NCI-H1417 treated with DMSO at 0.1 percent for 48 hours (cell line): ENCODE results near the gene RET.

Experiments
- DNase-seq: peaks from one replicate; lab custom pipeline; 2025; lab: John Stamatoyannopoulos, UW

The RET gene

DNA sequence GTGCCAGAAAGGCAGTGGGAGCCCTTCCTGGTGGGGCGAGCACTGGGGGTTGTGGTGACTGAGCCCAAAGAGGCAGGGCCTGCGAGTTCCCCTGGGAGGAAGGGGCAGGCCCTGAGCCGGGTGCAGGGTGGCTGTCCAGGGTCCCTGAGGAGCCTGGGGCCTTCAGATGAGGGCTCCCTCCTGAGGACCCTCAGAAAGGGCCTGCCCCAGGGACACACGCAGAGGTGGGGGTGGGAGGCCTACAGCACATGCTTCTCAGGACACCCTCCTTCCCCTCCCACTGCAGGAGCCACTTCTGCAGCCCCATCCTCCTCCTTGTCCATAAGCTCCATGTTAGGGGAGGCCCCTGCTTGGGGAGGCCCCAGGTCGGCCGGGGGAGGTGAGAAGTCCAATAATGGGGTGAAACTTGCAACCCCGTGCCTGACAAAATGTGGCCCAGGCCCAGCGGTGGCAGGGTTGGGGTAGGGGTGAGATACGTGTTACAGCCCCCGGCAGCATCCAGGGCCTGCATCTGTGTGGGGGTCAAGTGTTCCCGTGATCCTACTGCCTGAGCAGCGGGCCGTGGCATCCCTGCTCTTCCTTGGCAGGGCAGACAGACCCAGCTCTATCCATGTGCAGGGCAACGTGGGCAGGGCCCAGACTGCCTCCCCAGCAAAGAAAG is 31.8 kb upstream of the RET start:
- DNase-seq: no peak

DNA sequence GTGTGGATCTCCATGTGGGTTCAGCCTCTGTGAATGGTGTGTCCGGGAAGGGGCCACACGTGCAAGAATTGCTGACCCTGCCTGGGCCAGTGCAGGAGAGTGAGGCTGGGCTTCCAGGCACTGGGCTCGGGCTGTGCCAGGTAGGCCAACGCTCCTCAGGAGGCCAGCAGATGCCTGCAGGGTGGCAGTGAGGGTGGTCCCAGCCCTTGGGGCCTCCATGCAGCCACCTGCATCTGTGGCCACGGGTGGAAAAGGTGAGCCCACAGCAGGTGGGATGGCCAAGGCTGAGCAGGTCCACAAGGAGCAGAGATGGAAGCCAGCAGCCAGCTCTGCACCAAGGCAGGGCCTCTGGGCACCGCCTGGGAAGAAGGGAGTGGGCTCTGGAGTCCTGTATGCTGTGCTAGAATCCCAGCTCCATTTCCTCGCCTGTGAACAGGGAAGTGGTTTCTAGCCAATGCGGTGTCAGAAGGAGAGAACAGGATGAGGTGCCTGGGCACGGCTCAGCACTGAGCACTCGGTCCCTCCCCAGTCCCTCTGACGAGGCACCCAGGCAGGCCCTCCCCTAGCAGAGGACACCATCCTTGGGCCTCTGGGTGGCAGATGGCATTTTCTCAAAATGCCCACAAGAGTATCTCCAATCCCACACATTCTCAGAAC is 31.1 kb upstream of the RET start:
- DNase-seq: no peak

DNA sequence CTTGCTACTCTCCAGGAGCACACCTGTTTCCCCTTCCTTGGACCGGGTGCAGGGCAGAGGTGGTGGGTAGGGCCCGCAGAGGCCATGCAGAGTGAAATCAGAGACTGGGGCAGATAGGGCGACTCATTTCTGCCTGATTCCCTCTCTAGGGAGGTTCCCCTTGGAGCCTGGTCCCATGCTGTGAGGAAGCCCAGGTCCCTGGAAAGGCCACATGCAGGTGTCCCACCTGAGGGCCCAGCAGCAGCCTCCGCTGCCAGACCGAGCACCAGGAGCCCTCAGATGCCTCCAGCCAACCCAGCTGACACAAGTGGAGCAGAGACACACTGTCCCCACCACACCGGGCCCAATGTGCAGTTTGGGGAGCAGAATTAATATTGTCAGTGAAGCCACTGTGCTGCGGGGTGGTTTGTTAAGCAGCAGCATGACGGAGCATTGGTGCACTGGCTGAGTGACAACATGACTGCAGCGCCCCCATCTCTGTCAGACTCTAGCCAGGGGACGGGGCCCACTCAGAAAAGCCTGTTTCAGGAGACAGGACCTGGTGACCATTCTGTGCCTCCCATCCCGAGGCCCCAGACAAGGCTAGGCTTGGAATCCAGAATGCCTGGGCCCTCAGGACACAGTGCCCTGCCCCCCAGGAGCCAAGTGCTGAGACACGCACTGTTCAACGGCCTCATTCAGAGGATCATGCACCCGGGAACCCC is 30.4 kb upstream of the RET start:
- no peak for DNase-seq

DNA sequence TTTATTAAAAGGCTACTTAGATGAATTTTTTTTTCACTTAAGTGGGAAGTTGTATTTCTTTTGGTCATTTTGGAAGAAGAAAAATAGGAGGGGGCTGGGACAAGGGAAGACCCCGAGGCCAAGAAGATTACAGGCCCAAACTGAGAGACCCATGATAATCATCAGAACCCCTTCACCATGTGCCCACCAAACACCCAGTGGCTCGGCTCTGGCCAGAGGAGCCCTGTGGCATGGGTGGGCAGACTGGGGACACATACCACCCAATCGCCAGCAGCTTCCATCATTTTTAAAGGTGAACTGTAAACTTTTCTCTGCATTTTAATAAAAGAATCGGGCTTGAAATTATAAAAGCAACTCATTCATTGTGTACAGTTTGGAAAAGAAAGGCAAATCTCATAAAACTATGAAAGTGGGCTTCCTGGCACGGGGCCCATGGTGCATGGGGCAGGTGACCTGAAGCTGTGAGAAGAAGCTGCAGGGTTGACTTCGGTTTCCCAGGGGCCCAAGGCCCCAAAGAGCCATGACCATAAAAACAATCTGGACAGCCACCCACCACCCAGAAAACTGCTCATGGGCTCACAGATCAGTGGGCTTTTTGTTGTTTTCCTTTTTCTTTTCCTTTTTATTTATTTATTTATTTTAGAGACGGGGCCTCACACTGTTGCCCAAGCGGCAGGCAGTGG is 29.4 kb upstream of the RET start:
- no peak for DNase-seq

DNA sequence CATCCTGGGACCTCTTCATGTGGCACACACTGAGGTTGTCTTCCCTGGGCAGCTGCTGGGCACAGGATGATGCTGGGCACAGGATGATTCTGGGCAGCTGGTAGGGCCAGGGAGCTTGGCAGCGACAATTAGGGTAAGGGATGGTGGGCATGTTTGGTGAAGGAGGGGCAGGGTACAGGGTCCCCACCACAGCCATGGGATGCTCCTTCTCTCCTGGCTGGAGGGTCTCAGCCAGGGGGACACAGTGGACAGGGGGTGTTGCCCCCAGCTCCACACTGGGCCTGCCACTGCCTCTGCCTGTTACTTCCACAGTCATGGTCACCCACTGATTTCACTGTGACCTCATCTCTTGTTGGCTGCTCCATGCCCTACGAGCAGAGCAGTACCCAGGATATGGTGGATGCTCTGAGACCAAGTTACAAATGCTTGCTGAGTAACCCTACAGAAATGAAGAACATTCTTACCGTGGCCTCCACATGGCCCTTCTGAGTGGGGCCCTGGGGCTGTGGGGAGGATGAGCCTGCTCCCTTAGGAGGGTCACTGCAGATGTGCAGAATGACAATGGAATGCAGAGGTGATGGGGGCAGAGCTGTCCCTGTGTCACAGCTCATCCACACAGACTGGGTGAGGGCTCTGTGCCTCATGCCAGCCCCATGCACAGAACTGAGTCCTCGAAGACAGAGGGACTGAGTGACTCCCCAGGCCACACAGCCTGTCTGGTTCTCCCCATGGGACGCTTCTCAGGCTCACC is 28.4 kb upstream of the RET start:
- DNase-seq: no peak

DNA sequence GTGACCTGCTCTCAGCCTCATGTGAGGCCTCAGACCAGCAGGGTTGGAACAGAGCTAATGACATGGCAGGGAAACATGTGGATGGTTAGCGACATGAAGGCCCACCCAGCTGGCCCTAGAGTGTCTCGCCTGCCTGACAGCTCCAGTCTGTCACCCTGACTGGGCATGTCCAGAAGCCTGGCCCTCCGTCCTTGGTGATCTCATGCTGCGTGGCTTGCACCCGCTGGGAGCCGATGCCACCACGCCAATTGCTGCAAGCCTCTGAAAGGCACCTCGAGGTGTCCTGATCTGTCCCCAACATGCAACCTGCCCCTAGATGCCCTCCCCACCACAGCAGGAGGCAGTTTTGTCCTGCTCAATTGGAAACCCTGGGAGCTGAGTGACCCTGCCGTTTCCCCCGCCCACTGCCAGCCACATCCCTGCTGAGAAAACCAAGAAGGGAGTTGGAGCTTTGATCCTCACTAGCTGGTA is 27.8 kb upstream of the RET start:
- no peak for DNase-seq

DNA sequence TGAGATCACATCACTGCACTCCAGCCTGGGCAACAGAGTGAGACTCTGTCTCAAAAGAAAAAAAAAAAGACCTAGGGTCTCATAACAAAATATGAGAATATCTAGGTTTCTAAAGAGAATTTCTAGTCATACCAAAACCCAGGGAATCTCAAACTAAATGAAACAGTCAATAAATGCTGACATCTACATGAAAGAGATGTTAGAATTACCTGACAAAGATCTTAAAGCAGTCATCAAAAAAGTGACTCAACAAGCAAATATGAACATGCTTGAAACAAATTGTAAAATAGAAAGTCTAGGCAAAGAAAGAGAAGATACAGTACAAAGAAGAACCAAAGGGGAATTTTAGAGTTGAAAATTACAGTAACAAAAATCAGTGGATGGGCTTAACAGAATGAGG is 26.9 kb upstream of the RET start:
- no peak for DNase-seq

DNA sequence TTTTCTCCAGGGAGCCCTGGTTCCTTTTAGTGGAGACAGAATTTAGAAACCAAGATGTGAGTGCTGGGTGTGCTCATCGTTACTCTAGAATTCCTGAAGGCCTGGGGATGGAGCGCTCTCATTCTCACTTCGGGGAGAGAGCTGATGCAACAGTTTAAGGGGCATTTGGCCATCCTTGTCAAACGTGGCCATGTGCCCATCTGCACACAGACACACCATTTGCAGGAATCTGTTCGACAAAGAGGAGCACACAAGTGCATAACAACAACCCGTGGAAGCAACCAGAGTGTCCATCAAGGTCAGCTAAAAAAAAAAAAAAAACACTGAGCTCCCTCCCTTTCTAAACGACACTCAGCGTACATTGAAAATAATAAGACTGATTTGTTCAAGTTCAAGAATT is 23.0 kb upstream of the RET start:
- DNase-seq: no peak

DNA sequence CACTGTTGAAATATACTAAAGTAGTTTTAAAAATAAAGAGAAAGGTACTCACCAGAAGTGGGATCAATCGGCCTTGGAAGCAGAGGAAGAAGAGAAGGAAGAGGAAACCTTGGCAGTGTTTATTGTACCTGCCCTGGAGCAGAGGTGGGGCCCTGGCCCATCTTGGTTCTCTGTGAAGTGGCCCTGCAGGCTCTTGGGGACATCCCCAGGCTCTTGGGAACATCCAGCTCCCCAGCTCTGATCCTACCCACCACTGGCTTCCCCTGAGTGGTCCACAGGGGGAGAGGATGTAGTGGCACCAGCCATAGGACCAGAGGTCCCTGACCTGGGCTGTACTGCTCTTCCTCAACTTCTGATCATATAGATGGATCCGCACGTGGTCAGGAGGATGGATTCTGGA is 22.3 kb upstream of the RET start:
- no peak for DNase-seq

DNA sequence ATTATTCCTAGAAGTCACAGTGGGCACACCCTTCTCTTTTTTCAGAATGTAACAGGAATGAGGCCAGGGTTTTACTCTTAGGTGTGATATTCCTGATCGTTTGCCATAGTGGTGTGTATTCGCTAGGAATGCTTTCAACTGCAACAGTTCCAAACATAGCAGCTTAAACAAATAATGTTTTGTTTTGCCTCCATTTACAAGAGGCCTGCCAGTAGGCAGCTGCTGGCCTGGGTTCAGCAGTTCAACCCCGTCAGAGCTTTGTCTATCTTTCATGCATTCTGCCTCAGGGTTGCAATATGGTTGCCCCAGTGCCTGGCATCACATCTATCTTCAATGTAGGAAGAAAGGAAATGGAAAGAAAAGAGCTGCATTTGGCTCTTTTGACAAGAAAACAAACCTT is 21.7 kb upstream of the RET start:
- no peak for DNase-seq

DNA sequence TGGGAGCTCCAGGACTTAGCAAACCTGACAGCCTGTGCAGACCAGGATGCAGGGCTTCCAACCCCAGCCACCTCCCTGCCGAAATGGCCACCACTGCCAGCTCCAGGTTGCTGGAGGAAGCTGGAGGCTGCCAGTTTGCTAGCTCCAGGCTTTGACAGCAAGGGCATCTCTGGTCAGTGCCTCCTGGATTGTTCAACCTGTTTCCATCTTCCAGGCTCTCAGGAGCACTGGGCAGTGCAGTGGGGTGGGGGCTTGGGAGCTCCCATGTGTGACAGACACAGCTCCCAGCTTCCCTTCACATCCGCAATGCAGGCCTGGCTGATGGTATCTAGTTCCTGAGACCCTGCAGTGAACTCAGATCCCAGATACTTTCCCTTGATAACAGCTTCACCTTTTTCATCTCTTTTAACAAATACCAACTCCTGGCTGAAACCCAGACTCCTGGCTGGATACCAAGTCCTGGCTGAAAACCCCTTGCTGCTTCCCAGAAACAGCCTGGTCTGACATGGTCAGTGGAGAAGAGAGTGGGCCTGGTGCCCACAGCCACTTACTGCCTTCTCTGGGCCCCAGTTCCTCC is 20.8 kb upstream of the RET start:
- DNase-seq: no peak

DNA sequence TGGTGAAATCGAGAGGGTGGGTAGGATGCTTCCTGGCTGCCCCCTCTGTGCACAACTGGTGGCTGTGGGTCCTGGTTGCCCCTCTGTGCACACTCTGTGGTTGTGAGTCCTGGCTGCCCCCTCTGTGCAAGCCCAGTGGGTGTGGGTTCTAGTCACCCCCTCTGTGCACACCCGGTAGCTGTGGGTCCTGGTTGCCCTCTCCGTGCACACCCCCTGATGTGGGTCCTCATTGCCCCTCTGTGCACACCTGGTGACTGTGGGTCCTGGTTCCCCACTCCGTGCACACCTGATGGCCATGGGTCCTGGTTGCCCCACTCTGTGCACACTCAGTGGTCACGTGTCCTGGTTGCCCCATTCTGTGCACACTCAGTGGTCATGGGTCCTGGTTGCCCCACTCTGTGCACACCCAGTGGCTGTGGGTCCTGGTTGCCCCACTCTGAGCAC is 20.3 kb upstream of the RET start:
- DNase-seq: no peak

DNA sequence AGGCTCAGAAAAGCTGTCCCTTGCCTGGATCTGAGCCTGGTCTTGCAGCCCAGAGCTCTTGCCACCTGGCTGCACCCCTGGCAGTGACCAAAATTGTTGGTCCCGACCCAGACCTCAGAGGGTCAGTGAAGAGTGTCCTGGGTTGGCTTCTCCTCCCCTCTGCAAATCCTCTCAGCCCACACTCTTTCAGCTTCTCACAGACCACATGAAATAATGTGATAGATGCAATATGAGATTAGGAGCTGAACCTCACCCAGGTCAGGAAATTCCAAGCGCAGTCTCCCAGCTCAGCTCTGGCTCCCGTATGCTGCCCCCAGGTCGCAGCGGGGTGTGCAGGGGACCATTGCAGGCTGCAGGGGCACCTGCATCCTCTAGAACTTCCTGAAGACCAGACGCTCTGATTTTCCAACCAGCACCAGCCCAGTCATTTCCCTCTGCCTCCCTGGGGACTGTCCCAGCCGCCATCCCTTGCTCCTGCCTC is 19.6 kb upstream of the RET start:
- DNase-seq: no peak

DNA sequence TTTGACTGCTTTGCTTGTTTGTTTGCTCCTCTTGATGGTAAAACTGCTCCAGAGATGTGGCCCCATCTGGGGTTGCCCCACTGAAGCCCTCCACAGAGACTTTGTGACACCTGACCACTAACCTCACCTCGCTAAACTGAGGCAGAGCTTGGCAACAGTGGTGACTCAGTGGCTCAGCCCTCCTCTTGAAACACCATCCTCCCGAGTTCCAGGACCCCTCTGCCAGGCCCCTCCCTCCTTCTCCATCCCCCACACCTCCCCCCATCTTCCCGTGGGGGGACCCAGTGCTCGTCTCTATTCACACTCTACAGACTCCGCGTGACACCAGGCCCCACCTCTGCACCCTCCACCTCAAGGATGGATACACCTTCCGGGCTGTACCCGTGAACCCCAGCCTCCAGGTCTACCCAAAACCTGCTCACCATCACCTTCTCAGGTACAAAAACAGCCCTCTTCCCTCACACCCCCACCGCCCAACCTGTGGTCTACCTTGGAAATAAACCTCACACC is 19.0 kb upstream of the RET start:
- DNase-seq: no peak

DNA sequence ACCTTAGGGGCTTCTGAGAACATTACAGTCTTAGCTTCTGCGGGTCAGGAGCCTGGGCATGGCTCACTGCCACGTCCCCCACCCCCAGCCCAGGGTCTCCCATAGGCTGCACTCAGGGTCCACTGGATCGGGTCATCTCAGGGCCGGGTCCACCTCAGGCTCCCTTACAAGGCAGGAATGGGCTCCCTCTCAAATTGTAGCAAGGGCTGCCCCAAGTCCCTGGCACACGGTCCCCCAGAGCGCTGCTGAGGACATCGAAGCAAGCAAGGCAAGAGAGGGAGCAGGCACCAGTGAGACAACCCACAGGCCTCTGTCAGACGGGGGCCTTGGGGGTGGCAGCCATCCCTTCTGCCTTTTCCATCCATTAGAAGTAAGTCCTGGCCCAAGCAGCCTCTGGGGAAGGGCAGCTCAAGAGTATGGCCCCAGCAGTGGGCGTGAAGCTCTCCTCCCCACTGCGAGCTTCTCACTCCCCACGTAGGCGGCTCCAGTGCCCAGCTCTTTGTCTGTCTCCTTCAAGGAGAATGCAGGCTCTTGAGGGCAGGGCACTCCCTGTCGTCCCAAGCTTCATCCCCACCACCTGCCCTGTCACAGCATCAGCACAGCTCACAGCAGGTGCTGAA is 18.0 kb upstream of the RET start:
- DNase-seq: no peak

DNA sequence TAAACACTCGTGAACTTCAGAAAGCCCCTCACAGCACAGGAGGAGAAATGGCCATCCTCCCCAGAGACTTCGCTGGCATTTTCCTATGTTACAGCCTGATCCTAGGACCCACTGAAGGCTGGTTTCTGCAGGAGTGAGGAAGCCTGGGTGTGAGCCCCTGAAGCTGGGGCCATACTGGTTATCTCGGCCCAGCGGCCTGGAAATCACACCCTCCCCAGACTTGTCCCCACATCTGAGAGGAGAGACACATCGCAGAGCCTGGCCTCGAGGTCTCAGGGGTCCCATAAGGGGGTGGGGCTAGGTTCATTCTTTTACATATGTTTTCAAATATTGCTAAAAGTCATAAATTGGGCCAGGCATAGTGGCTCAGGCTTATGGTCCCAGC is 17.5 kb upstream of the RET start:
- no peak for DNase-seq

DNA sequence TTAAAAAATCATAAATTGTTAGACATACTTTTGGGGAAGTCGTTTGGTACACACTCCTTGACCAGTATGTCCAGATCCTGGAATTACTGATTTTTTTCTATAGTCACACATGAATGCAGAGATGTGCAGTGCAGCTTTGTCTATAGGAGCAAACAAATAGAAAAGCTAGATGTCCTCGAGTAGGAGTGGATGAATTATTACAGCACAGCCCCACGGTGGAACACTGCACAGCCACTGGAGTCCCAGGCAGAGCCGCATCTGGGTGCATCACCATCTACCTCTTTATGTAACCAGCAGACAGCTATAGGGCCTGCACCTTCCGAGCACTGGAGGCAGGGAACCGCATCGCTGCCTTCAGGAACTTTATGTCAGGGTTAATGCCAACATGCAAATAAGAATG is 17.0 kb upstream of the RET start:
- no peak for DNase-seq

DNA sequence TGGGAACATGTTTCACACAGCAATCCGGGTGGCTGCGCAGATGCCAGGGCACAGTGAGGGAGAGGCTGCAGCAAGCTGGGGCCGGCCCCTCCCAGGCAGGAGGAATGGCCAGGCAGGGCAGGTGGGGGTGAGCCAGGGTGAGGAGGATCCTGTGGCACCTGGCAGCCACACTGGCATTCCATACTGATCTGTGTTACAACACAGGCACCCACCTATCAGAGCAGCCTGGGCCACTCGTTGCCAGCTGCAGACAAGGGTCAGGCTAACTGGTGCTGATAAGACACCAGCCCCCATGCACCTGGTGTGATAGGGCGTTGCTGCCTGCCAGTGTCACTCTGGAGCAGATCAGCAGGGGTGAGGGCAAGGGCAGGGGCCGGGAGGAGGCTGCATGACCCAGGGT is 16.6 kb upstream of the RET start:
- no peak for DNase-seq

DNA sequence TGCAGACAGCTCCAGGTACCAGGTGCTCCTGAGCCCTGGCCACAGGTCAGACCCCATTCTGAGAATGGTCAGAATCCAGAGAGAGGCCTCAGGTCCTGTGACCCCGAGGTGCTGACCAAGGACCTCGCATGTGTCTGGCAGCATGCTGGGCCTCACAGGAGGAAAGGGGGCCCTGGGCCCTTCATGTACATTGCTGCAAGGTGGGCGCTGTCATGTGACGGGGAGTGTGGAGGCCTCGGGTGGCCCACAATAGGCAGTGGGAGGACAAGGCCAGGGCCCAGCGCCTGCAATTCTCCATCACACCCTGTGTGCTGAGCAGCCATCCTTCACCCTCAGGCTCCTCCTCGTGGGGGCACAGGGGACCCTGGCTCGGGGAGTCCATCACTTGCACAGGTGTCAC is 15.5 kb upstream of the RET start:
- DNase-seq: no peak

DNA sequence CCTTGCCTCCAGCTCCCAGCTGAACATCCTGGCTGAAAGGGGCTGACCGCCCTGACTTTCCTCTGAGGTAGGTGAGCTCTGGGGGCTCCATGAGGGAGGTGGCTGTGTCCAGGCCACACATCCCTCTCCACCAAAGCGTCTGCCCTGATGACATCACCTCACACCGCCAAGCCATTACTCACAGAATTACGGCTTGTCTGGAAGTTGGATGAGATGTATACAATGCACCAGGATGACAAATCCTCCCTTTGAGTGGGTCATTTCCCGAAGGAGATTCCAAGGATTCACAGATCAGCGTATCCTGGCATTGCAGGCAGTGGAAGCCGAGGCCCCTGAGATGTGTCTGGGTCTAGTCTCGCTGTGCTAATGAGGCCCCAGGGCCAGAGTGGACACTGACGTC is 15.1 kb upstream of the RET start:
- no peak for DNase-seq
